Stimulated activated CD4-positive, alpha-beta T cell treated with anti-CD3 and anti-CD28 coated beads, Interleukin-15, amount 100 ng/mL, for 24 hours (primary cell): Measurements from ENCODE around the gene LPAR2.

Experiments
- DNase-seq: peaks from one replicate; pipeline ENCODE4 v3.0.0-alpha.2; 2020

LPAR2 gene

GRCh38 chr19:19652482-19653295, 24.7 kb upstream of the LPAR2 start:
- DNase-seq = no peak

- no peak for DNase-seq
These were observed 23.1 kb upstream of the LPAR2 start for GRCh38 chr19:19651076-19651475.

GRCh38 chr19:19650331-19650730, 22.3 kb upstream of the LPAR2 start:
- DNase-seq = no peak

GRCh38 chr19:19649580-19649995, 21.6 kb upstream of the LPAR2 start:
- no peak for DNase-seq

- no peak for DNase-seq
These were observed 21.1 kb upstream of the LPAR2 start for GRCh38 chr19:19649155-19649554.

GRCh38 chr19:19647037-19647835, 19.2 kb upstream of the LPAR2 start:
- no peak for DNase-seq

- no peak for DNase-seq
These were observed 17.3 kb upstream of the LPAR2 start for GRCh38 chr19:19645233-19645870.

GRCh38 chr19:19644054-19644388, 16.0 kb upstream of the LPAR2 start:
- no peak for DNase-seq

- peak; percentile 90 for DNase-seq
These were observed 15.4 kb upstream of the LPAR2 start, which contains the start of gene GMIP for GRCh38 chr19:19643158-19644053. GMIP (minus strand) TSS chr19:19643657; CDS start chr19:19643529, 128 bp downstream.

- DNase-seq = peak; percentile 70
These were observed 14.6 kb upstream of the LPAR2 start for GRCh38 chr19:19642506-19643157.

GRCh38 chr19:19637523-19638251, 9.7 kb upstream of the LPAR2 start:
- no peak for DNase-seq

GRCh38 chr19:19637186-19637522, 9.1 kb upstream of the LPAR2 start:
- no peak for DNase-seq

GRCh38 chr19:19636573-19637185, 8.7 kb upstream of the LPAR2 start:
- DNase-seq = no peak

- DNase-seq = no peak
These were observed 7.3 kb upstream of the LPAR2 start for GRCh38 chr19:19635313-19635702.

GRCh38 chr19:19634516-19635312, 6.7 kb upstream of the LPAR2 start:
- no peak for DNase-seq

- no peak for DNase-seq
These were observed 5.9 kb upstream of the LPAR2 start for GRCh38 chr19:19633711-19634515.

GRCh38 chr19:19632661-19633060, 4.6 kb upstream of the LPAR2 start:
- no peak for DNase-seq

- DNase-seq = no peak
These were observed 3.3 kb upstream of the LPAR2 start for GRCh38 chr19:19631346-19631745.

GRCh38 chr19:19630426-19630825, 2.4 kb upstream of the LPAR2 start:
- no peak for DNase-seq
